Subcutaneous adipose tissue (tissue), 4 donors: Measurements from ENCODE around the gene OGDH. TPM values are rescaled to one million over a fixed set of nuclear protein-coding genes. Genes with fewer than 3 reads are reported as not detected.

ENCODE experiments used
- total RNA-seq, 4 donors: library from RNA; depleted of rRNA; stranded (reverse); fragments of >200 nt; gene quantifications; one replicate each; pipeline ENCODE4 v1.1.0, GENCODE V29; 2016
- TF ChIP-seq, protein P1 (sequence below): fragments of 450-650 bp; IDR thresholded peaks from one replicate; pipeline ENCODE4 v1.5.1; 2016; ENCODE audit warnings: low read depth, mild to moderate bottlenecking, control low read depth, antibody characterized with exemption, moderate library complexity

Gene OGDH
- total RNA-seq, 4 donors from 2014 or later, result 62.3 to 93.6 (median 68.5) TPM

- TF ChIP-seq, protein P1, sequence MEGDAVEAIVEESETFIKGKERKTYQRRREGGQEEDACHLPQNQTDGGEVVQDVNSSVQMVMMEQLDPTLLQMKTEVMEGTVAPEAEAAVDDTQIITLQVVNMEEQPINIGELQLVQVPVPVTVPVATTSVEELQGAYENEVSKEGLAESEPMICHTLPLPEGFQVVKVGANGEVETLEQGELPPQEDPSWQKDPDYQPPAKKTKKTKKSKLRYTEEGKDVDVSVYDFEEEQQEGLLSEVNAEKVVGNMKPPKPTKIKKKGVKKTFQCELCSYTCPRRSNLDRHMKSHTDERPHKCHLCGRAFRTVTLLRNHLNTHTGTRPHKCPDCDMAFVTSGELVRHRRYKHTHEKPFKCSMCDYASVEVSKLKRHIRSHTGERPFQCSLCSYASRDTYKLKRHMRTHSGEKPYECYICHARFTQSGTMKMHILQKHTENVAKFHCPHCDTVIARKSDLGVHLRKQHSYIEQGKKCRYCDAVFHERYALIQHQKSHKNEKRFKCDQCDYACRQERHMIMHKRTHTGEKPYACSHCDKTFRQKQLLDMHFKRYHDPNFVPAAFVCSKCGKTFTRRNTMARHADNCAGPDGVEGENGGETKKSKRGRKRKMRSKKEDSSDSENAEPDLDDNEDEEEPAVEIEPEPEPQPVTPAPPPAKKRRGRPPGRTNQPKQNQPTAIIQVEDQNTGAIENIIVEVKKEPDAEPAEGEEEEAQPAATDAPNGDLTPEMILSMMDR, result no peak
Observed at GRCh38 chr7:44638611-44639557, 32.5 kb downstream of the OGDH start.

DNA sequence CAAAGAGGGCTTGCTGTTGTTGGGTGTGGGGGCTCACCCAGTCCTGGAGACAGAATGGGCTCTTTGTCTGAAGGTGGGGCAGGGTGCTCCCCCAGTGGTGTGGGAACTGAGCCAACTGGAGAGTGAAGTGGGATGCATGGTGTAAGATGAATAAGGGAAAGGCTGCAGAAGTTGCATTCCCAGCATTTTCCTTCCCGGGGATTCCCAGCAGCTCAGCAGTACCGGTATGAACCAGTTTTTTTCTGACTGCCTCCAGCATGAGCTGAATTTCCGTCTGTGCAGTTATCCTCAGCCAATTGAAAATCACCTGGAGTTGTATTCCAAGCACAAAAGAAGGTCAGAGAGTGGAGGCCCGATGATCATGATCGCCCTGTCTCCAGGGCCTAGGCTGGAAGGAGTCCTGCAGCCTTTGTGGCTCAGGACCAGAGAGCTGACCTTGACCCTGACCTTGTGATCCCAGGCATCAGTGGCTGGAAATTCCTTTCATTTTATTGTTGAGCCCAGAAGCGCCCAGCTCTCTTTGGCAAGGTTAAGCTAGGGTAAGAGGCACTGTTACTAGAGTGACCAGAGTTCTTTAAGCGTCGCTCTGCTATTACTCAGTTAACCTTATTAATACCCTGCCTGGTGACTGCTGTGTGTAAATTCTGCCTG is 33.4 kb downstream of the OGDH start:
- TF ChIP-seq, protein P1, result no peak

- TF ChIP-seq, protein P1, result no peak
Observed at GRCh38 chr7:44643206-44643605, 36.8 kb downstream of the OGDH start.

- TF ChIP-seq, protein P1, result no peak
Observed at GRCh38 chr7:44645254-44645653, 38.8 kb downstream of the OGDH start.

- TF ChIP-seq, protein P1, result no peak
Observed at GRCh38 chr7:44645696-44646095, 39.3 kb downstream of the OGDH start.

- TF ChIP-seq, protein P1, result no peak
Observed at GRCh38 chr7:44646176-44646920, 39.9 kb downstream of the OGDH start.
